ENCODE measurements around the gene IQUB. TPM values are rescaled to one million over a fixed set of nuclear protein-coding genes. Genes with fewer than 3 reads are reported as not detected.
A peak's percentile ranks its signal among the peaks of the same experiment; 100 is the strongest.

The IQUB gene
- total RNA-seq, 1 donor from 2014 or later: 2.0 TPM

GRCh38 chr7:123538897-123539296, 4.5 kb upstream of the IQUB start:
- Mint-ChIP-seq H3K4me3 (ENCODE audit: low read depth) (no peak overlapping the region), H3K27me3 (no peaks in the 10 kb centered on the region), H3K27ac (peak overlapping the region; percentile 41), H3K36me3 (ENCODE audit: insufficient read depth) (no peaks in the 10 kb centered on the region), H3K4me1 (ENCODE audit: low read depth) (peaks cover 2% of the 10 kb centered on the region), H3K9me3 (ENCODE audit: low read depth) (no peaks in the 10 kb centered on the region)
- TF ChIP-seq CTCF (IDR thresholded peaks at IDR 0.05; ENCODE audit: unreplicated experiment): no peak
- DNase-seq (ENCODE audit: low spot score, unreplicated experiment): no peak

GRCh38 chr7:123538189-123538714, 3.9 kb upstream of the IQUB start:
- H3K27ac Mint-ChIP-seq: no peak overlapping the region

GRCh38 chr7:123537026-123537642, 2.7 kb upstream of the IQUB start:
- DNase-seq (ENCODE audit: low spot score, unreplicated experiment): no peak
- H3K4me3 Mint-ChIP-seq (ENCODE audit: low read depth): no peak overlapping the region
- TF ChIP-seq CTCF (IDR thresholded peaks at IDR 0.05; ENCODE audit: unreplicated experiment): peak; percentile 64
- H3K27ac Mint-ChIP-seq: no peak overlapping the region
- peaks cover 9% of the 10 kb centered on the region for H3K4me1 Mint-ChIP-seq (ENCODE audit: low read depth)
- peaks cover 2% of the 10 kb centered on the region for H3K27me3 Mint-ChIP-seq
- no peaks in the 10 kb centered on the region for H3K9me3 Mint-ChIP-seq (ENCODE audit: low read depth)
- no peaks in the 10 kb centered on the region for H3K36me3 Mint-ChIP-seq (ENCODE audit: insufficient read depth)

More at GRCh38 chr7:123538189-123538714, 3.9 kb upstream of the IQUB start:
- Mint-ChIP-seq H3K36me3 (ENCODE audit: insufficient read depth) (no peaks in the 10 kb centered on the region), H3K27me3 (no peaks in the 10 kb centered on the region), H3K4me3 (ENCODE audit: low read depth) (no peak overlapping the region), H3K4me1 (ENCODE audit: low read depth) (peaks cover 7% of the 10 kb centered on the region), H3K9me3 (ENCODE audit: low read depth) (no peaks in the 10 kb centered on the region)
- no peak for TF ChIP-seq CTCF (IDR thresholded peaks at IDR 0.05; ENCODE audit: unreplicated experiment)
- DNase-seq (ENCODE audit: low spot score, unreplicated experiment): no peak

- H3K4me1 Mint-ChIP-seq (ENCODE audit: low read depth): peaks cover 9% of the 10 kb centered on the region
- peaks cover 6% of the 10 kb centered on the region for H3K27me3 Mint-ChIP-seq
- DNase-seq (ENCODE audit: low spot score, unreplicated experiment): no peak
- peak overlapping the region; percentile 29 for H3K4me3 Mint-ChIP-seq (ENCODE audit: low read depth)
- no peaks in the 10 kb centered on the region for H3K36me3 Mint-ChIP-seq (ENCODE audit: insufficient read depth)
- no peak overlapping the region for H3K27ac Mint-ChIP-seq
- no peak for TF ChIP-seq CTCF (IDR thresholded peaks at IDR 0.05; ENCODE audit: unreplicated experiment)
- no peaks in the 10 kb centered on the region for H3K9me3 Mint-ChIP-seq (ENCODE audit: low read depth)
These were observed 1.1 kb upstream of the IQUB start for GRCh38 chr7:123535517-123535916.

GRCh38 chr7:123533929-123534382, 439 bp downstream of the IQUB start:
- peak overlapping the region; percentile 88 for H3K4me3 Mint-ChIP-seq (ENCODE audit: low read depth)
- peak overlapping the region; percentile 95 for H3K27ac Mint-ChIP-seq
- H3K4me1 Mint-ChIP-seq (ENCODE audit: low read depth): peaks cover 9% of the 10 kb centered on the region
- no peaks in the 10 kb centered on the region for H3K36me3 Mint-ChIP-seq (ENCODE audit: insufficient read depth)
- TF ChIP-seq CTCF (IDR thresholded peaks at IDR 0.05; ENCODE audit: unreplicated experiment): no peak
- peaks cover 6% of the 10 kb centered on the region for H3K27me3 Mint-ChIP-seq
- H3K9me3 Mint-ChIP-seq (ENCODE audit: low read depth): no peaks in the 10 kb centered on the region
- DNase-seq (ENCODE audit: low spot score, unreplicated experiment): no peak

Data from progenitor cell of endocrine pancreas (in vitro differentiated cells).